OCI-LY7 (cell line): ENCODE results near the gene EME1. TPM values are rescaled to one million over a fixed set of nuclear protein-coding genes. Genes with fewer than 3 reads are reported as not detected.
A peak's percentile ranks its signal among the peaks of the same experiment; 100 is the strongest.

ENCODE experiments used
- BruUV-seq: library from RNA; stranded (reverse); fragments of 400-500 nt; replicated peaks from 2 replicates; lab custom pipeline; 2021; lab: Mats Ljungman, UMichigan
- CTCF ChIA-PET: fragments of 300-600 bp; sonication (Branson Sonifier 250); formaldehyde crosslinking; loops from one replicate; lab custom pipeline; 2022; ENCODE audit warnings: antibody characterized with exemption; ENCODE audit not compliant: unreplicated experiment; lab: Charles Lee
- POLR2A ChIA-PET: fragments of 300-600 bp; sonication (Branson Sonifier 250); formaldehyde crosslinking; loops from one replicate; lab custom pipeline; 2022; ENCODE audit warnings: antibody characterized with exemption; lab: Charles Lee
- DNase-seq: peaks from one replicate; pipeline ENCODE4 v3.0.0-alpha.2; 2015; ENCODE audit warnings: low spot score
- H2AFZ ChIP-seq: fragments of 200-600 bp; sonication (generic), shearing (Covaris generic); 2 replicates; pipeline ENCODE4 v1.6.1; 2014; ENCODE audit warnings: mild to moderate bottlenecking, antibody characterized with exemption, low read length, moderate library complexity
- H3K27ac ChIP-seq: fragments of 200-600 bp; sonication (generic); 2 replicates; pipeline ENCODE4 v1.5.1; 2014; ENCODE audit warnings: mixed run types, low read depth, mild to moderate bottlenecking, moderate library complexity, low read length, inconsistent platforms; ENCODE audit not compliant: poor library complexity, severe bottlenecking
- H3K36me3 ChIP-seq: fragments of 200-600 bp; sonication (generic); 2 replicates; pipeline ENCODE4 v1.6.1; 2014; ENCODE audit warnings: mild to moderate bottlenecking, antibody characterized with exemption, low read length, moderate library complexity, mixed read lengths; ENCODE audit not compliant: insufficient read depth
- H3K4me1 ChIP-seq: fragments of 200-600 bp; sonication (generic); 2 replicates; pipeline ENCODE4 v1.5.1; 2014; ENCODE audit warnings: mild to moderate bottlenecking, low read length; ENCODE audit not compliant: insufficient read depth, poor library complexity, severe bottlenecking
- H3K4me2 ChIP-seq: fragments of 200-600 bp; sonication (generic); 2 replicates; pipeline ENCODE4 v1.6.1; 2014; ENCODE audit warnings: mild to moderate bottlenecking, low read length
- H3K4me3 ChIP-seq: fragments of 200-600 bp; sonication (generic); 2 replicates; pipeline ENCODE4 v1.5.1; 2014; ENCODE audit warnings: mild to moderate bottlenecking, low read depth, low read length; ENCODE audit not compliant: poor library complexity, severe bottlenecking
- H3K79me2 ChIP-seq: fragments of 200-600 bp; sonication (generic); 2 replicates; pipeline ENCODE4 v1.6.1; 2016; ENCODE audit warnings: low read depth, mild to moderate bottlenecking, low read length, moderate library complexity, mixed read lengths; ENCODE audit not compliant: insufficient read depth
- H3K9me2 ChIP-seq: fragments of 200-600 bp; sonication (generic); 2 replicates; pipeline ENCODE4 v1.6.1; 2016; ENCODE audit warnings: mild to moderate bottlenecking, low read length, mixed read lengths; ENCODE audit not compliant: insufficient read depth
- H3K9me3 ChIP-seq: fragments of 200-600 bp; sonication (generic); 2 replicates; pipeline ENCODE4 v1.6.1; 2014; ENCODE audit warnings: mild to moderate bottlenecking, mixed run types, low read length, mixed read lengths
- H4K20me1 ChIP-seq: fragments of 200-600 bp; sonication (generic); 2 replicates; pipeline ENCODE4 v1.6.1; 2014; ENCODE audit warnings: mild to moderate bottlenecking, antibody characterized with exemption, low read length, moderate library complexity, mixed read lengths; ENCODE audit not compliant: insufficient read depth
- EZH2phosphoT487 ChIP-seq: fragments of 200-600 bp; sonication (generic); IDR thresholded peaks from 2 replicates; pipeline ENCODE4 v1.6.1; 2018; ENCODE audit warnings: low read depth, borderline replicate concordance, mild to moderate bottlenecking, mixed run types, antibody characterized with exemption, low read length, moderate library complexity, mixed read lengths
- intact Hi-C: fragments of 100-400 bp; cut with micrococcal nuclease; formaldehyde crosslinking; loops from one replicate; pipeline ENCODE4 v1.10.0; 2022; ENCODE audit not compliant: unreplicated experiment
- total RNA-seq, 2 experiments: library from RNA; depleted of rRNA in 1 of 2; stranded (reverse); fragments of >200 nt in 1 of 2; shearing (Covaris generic) in 1 of 2; gene quantifications; 2 replicates each; pipeline ENCODE4 v1.2.3, GENCODE V29; 2014 to 2022
- TF ChIP-seq, protein P1 (sequence below): fragments of 200-600 bp; sonication (generic); conservative IDR thresholded peaks from 2 replicates; pipeline ENCODE4 v1.5.1; 2014; ENCODE audit warnings: mild to moderate bottlenecking, antibody characterized with exemption, low read length, moderate library complexity, mixed read lengths

EME1 gene
- total RNA-seq, 2 experiments from 2014 or later = 25.2 to 34.2 TPM

DNA sequence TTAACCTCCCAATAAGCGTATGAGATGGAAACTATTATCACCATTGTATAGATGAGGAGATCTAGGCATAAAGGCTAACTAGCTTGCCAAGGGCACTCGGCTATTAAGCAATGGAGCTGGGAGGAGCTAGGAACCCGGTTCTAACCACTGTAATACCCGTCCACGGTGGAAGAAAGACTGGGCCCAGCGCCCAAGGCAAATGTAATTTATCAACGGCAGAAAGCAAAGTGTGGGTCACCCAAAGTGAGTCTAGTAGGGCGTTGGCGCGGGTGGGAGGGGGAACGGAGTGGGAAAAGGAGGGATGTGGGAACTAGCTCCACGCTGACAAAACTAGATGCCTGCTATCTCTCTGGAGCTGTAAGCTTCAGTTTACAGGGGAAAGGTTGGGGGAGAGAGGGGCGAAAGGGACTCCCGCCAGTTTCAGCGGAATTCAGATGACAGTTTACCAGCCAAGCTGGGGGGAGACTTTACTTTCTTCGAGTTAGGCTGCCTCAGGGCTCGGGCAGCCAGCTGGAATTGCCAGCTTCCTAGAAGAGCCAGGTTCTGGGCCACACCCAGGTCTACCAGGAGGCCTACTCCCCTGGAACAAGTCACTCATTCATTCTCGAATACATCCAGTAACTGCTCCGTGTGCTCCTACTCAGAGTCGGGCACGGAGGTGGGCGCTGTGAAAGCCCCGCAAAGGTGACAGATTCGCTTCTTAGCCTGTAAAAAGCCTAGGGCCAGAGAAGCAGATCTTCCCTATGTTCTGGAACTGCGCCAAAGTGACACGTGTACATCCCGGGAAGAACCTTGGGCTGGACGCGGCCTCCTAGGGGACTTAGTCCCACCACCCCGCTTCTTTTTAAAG lies 23.5 kb downstream of the EME1 start:
- peaks cover 30% of the 10 kb centered on the region for H3K79me2 ChIP-seq
- peaks cover 40% of the 10 kb centered on the region for H3K36me3 ChIP-seq
- H3K4me2 ChIP-seq = peak overlapping the region; percentile 97
- intact Hi-C loops = loop anchor here (1.0 to 2.0 kb wide), 2 partner anchors 24 to 82 kb away; partner anchors contain the start of gene RSAD1
- ChIA-PET POLR2A (interaction anchor here (0.6 to 3.6 kb wide), 7 partner anchors 23 to 56 kb away, joined by 3 to 33 read pairs (median 6); partner anchors contain the start of genes ACSF2, EME1 and MRPL27), CTCF (interaction anchor here (0.6 to 1.8 kb wide), 8 partner anchors 25 to 84 kb away, joined by 3 to 7 read pairs (median 4); partner anchors contain the start of gene RSAD1)
- no peaks in the 10 kb centered on the region for H3K9me2 ChIP-seq
- no peaks in the 10 kb centered on the region for H3K9me3 ChIP-seq
- H2AFZ ChIP-seq = no peak overlapping the region
- no peak for DNase-seq
- H3K4me1 ChIP-seq = peaks cover 32% of the 10 kb centered on the region
- TF ChIP-seq, protein P1, sequence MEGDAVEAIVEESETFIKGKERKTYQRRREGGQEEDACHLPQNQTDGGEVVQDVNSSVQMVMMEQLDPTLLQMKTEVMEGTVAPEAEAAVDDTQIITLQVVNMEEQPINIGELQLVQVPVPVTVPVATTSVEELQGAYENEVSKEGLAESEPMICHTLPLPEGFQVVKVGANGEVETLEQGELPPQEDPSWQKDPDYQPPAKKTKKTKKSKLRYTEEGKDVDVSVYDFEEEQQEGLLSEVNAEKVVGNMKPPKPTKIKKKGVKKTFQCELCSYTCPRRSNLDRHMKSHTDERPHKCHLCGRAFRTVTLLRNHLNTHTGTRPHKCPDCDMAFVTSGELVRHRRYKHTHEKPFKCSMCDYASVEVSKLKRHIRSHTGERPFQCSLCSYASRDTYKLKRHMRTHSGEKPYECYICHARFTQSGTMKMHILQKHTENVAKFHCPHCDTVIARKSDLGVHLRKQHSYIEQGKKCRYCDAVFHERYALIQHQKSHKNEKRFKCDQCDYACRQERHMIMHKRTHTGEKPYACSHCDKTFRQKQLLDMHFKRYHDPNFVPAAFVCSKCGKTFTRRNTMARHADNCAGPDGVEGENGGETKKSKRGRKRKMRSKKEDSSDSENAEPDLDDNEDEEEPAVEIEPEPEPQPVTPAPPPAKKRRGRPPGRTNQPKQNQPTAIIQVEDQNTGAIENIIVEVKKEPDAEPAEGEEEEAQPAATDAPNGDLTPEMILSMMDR = no peak
- no peak for TF ChIP-seq EZH2phosphoT487
- peak overlapping the region; percentile 4 for H3K27ac ChIP-seq
- H4K20me1 ChIP-seq = peaks cover 14% of the 10 kb centered on the region; the same call in 1 of the 2 replicates
- H3K4me3 ChIP-seq = peak overlapping the region; percentile 84
- BruUV-seq = no TSS peak

DNA sequence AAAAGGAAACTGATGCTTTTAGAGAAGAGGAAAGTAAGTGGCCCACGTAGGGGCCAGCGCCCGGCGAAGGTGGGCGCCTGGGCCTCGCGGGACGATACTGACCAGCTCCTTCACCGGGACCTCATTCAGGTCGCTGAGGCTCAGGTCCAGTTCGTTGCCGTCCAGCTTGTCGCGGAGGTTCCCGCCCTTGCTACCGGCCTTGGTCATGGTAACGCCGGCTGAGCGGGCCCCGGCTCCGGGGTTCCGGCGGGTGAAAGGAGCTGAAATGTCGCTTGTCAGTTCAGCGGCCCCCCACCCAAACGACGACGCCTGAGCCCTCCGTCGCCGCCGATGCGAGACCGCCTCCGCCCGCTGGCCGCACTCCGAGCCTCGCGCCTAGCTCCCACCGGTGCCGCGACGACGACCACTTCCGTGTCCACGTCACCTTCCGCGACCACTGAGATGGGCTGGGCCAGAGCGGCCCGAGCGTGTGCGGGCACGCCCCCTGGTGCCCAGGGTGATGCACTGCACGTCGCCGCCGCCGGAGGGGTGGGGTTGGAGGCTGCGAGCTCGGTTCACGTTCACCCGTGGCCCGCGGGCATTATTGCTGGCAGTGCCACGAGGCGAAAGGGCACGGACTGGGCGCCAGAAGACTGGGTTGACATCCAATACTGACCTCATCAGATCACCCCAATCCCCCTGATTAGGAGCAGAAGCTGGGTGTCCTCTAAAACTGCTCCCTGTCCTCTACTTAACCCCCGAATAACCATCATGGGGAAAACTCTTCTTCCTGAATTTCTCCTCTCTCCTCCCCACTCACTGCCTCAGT lies 24.3 kb downstream of the EME1 start, which contains the start of gene LRRC59:
TSS of gene LRRC59 (minus strand) at position 413 of the 808 bp plus-strand sequence. CDS start at position 207, 206 bp downstream.
- no TSS peak for BruUV-seq
- Histone ChIP-seq H3K36me3 (peaks cover 32% of the 10 kb centered on the region), H3K9me3 (no peaks in the 10 kb centered on the region), H3K4me3 (peak within 1 kb of the TSS; percentile 84), H3K9me2 (no peaks in the 10 kb centered on the region), H3K27ac (peak within 1 kb of the TSS; percentile 4), H3K79me2 (peaks cover 30% of the 10 kb centered on the region), H3K4me2 (peak within 1 kb of the TSS; percentile 97), H2AFZ (peak within 1 kb of the TSS; percentile 86), H3K4me1 (peaks cover 24% of the 10 kb centered on the region), H4K20me1 (peaks cover 14% of the 10 kb centered on the region; the same call in 1 of the 2 replicates)
- intact Hi-C loops = loop anchor here (1.0 to 2.0 kb wide), 2 partner anchors 25 to 81 kb away; partner anchors contain the start of gene RSAD1
- TF ChIP-seq, protein P1 = peak; percentile 82
- TF ChIP-seq EZH2phosphoT487 = no peak
- ChIA-PET POLR2A (interaction anchor here (0.5 to 3.6 kb wide), 7 partner anchors 24 to 362 kb away, joined by 3 to 33 read pairs (median 6); partner anchors contain the start of genes ACSF2, EME1 and MRPL27), CTCF (interaction anchor here (0.6 to 1.8 kb wide), 10 partner anchors 23 to 85 kb away, joined by 3 to 7 read pairs (median 4); partner anchors contain the start of genes EME1 and RSAD1)
- peak; percentile 90 for DNase-seq
